NK-92 treated with Interleukin-12 subunit alpha and Interleukin-12 subunit beta, amount 100 ng/mL, for 24 hours (cell line): ENCODE data around the gene HECTD3.
"Not testable (repeated sequence)": the region's sequence is repeated elsewhere in the genome, so short reads cannot be mapped to it uniquely, and the experiment has no call there.

Source experiments
- DNase-seq: peaks from one replicate; lab custom pipeline; 2025; lab: John Stamatoyannopoulos, UW

The HECTD3 gene

DNA sequence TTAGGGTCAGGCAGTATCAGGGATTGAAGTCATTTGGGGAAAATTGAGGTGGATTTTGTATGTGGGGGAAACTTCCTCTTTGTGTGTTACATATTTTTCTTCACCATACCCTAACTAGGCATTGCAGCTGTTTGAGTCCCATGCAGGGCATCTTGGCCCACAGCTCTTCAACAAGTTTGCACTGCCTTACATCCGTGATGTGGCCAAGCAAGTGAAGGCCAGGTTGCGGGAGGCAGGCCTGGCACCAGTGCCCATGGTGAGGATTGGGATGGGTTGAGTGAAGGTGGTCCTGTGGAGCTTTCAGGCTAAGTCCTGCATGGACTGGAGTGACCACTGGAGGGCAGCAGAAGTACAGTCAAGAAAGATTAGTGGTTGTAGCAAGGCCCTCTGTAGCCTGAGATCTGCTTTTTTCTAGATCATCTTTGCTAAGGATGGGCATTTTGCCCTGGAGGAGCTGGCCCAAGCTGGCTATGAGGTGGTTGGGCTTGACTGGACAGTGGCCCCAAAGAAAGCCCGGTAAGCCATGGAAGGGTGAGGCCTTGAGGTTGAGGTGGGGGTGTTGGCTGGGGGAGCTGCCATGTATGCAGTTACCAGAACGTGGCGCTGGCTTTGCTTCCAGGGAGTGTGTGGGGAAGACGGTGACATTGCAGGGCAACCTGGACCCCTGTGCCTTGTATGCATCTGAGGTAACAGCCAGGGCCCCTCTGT lies 3.4 kb upstream of the HECTD3 start:
- DNase-seq = peak; percentile 45

- no peak for DNase-seq
Observed at GRCh38 chr1:45013551-45014209, 2.6 kb upstream of the HECTD3 start.

- DNase-seq = no peak
Observed at GRCh38 chr1:45012639-45013278, 1.6 kb upstream of the HECTD3 start.

DNA sequence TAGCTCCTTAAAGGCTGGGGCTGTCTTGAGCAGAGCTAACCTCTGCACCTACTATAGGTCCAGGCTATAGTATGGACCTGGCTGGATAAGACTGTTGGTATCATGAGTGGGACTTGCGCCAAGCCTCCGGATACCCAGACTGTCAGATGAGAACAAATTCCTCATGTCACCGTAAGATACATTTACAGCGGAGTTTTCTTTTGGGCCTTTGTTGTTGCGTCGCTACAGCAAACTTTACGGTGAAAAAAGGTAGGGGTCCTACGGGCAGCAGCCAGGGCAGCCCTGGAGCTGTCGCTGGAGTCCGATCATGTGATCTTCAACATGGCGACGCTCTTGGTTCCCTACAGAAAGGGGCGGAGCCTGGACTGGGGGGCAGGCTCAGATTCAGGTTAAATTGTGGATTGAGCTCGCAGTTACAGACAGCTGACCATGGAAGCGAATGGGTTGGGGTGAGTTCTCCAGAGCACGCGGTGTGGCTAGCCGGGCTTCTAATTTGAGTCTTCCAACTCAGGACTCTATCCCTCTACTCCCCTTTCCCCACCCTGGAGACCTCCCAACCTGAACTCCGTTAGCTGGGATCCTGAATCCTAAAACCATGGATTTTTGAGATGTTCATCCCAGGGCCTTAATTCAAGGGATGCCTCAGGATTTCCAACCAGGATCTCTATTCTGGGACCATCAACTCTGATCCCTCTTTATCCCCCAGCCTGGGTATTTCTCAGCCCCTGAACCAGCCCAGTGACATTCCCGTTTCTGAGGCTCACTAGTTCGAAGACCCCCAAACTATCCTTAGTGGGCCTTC lies 914 bp upstream of the HECTD3 start, which contains the start of gene UROD:
Gene UROD (plus strand): TSS at position 418 of the 802 bp plus-strand sequence. CDS start 12 bp downstream, at position 430.
- peak; percentile 80 for DNase-seq

- DNase-seq = no peak
Observed at GRCh38 chr1:45009956-45010854, 919 bp downstream of the HECTD3 start.

DNA sequence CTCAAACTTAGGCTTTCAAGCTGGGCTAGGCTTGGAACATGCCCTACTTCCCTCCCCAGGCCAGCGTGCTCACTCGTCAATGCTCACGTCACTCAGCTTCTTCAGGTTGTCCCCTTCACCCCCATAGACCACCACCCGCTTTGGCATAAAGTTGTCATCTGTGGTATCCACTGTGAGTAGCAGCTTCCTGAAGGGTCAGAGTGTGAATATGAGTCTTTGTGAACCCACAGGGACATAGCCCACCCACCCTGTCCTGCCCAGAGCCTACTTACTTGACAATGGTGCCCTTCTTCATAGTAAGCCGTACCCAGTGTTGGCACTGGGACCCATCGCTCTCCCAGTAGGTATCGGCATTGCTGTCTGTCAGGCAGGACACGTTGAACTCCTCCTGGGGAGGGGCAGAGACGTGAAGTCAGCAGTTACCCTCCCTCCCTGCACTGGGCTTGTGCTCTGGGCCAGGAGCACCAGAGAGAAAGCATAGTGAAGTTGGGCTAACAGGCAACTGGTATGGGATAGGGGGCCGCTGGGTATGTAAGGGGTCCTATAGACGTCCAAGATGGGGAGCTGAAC lies 1.7 kb downstream of the HECTD3 start:
- no peak for DNase-seq

GRCh38 chr1:45008516-45008915 lies 2.6 kb downstream of the HECTD3 start:
- no peak for DNase-seq

GRCh38 chr1:45008076-45008475 lies 3.0 kb downstream of the HECTD3 start:
- DNase-seq = no peak

- no peak for DNase-seq
Observed at GRCh38 chr1:45007311-45007710, 3.8 kb downstream of the HECTD3 start.

- no peak for DNase-seq
Observed at GRCh38 chr1:45005761-45006160, 5.4 kb downstream of the HECTD3 start.

- no peak for DNase-seq
Observed at GRCh38 chr1:45004281-45004920, 6.7 kb downstream of the HECTD3 start.

DNA sequence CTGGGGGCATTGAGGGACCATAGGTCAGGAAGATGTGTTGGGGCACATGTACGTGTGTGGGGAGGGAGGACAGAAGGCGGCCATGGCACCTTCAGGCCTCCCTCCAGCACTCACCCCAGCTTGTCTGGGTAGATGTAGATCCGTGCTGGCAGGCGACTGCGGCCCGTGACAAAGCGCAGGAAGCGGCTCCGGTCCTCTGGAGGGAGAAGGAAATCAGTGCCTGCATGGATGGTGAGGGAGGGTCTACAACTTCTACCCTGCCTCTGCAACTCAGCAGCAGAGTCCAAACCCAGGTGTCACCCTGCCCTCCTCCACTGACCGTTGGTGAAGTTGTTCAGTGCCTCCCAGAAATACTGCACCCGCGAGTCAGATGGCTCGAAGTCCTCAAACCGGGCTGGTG lies 7.4 kb downstream of the HECTD3 start:
- no peak for DNase-seq

GRCh38 chr1:45002650-45003645 lies 8.2 kb downstream of the HECTD3 start:
- no peak for DNase-seq

- DNase-seq = not testable (repeated sequence)
Observed at GRCh38 chr1:45001576-45001975, 9.5 kb downstream of the HECTD3 start.

GRCh38 chr1:45001011-45001481 lies 10.1 kb downstream of the HECTD3 start:
- no peak for DNase-seq

- no peak for DNase-seq
Observed at GRCh38 chr1:44999232-44999631, 11.9 kb downstream of the HECTD3 start.

GRCh38 chr1:44995467-44996238 lies 15.5 kb downstream of the HECTD3 start:
- no peak for DNase-seq

- no peak for DNase-seq
Observed at GRCh38 chr1:44994309-44994898, 16.7 kb downstream of the HECTD3 start.
